GM21381 (cell line): ENCODE results near the gene RXRB.
A peak's percentile ranks its signal among the peaks of the same experiment; 100 is the strongest.

Source experiments
- ATAC-seq: cut with Tn5 transposase; IDR thresholded peaks from one replicate; pipeline ENCODE4 v1.9.1; 2021; ENCODE audit warnings: mild to moderate bottlenecking, moderate library complexity; ENCODE audit not compliant: unreplicated experiment

The RXRB gene

DNA sequence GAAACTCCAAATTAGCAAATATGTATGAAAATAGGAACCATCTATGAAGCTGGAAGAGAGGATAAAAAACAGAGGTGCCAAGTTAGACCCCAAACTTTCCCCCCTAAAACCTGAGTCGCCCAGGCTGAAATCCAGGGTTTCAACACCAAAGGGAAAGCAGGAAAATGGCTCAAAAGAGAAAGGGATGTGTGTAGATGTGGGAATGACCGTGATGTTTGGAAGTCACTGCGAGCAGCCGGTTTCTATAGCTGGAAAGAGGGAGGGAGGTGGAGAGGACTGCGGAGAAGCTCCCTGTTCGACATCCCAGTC, 12.3 kb upstream of the RXRB start:
- no peak for ATAC-seq

DNA sequence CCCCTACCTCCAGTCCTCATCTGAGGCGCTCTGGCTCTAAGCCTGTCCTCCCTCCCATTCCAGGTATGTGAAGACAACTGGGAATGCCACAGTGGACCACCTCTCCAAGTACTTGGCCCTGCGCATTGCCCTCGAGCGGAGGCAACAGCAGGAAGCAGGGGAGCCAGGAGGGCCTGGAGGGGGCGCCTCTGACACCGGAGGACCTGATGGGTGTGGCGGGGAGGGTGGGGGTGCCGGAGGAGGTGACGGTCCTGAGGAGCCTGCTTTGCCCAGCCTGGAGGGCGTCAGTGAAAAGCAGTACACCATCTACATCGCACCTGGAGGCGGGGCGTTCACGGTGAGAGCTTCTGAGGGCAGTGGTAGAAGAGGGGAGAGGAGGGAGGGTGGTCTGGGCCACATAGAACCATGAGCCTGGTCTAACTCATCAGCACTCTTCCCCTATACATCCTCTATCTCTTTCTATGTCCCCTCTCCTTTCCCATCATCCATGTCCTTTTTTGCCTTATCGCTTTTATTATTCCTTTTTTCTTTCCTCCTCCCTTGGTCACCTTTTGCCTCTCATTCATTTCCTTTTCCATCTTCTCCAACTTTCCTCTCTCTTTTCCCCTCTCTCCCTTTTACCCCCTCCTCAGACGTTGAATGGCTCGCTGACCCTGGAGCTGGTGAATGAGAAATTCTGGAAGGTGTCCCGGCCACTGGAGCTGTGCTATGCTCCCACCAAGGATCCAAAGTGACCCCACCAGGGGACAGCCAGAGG, 11.4 kb upstream of the RXRB start:
- ATAC-seq = no peak

DNA sequence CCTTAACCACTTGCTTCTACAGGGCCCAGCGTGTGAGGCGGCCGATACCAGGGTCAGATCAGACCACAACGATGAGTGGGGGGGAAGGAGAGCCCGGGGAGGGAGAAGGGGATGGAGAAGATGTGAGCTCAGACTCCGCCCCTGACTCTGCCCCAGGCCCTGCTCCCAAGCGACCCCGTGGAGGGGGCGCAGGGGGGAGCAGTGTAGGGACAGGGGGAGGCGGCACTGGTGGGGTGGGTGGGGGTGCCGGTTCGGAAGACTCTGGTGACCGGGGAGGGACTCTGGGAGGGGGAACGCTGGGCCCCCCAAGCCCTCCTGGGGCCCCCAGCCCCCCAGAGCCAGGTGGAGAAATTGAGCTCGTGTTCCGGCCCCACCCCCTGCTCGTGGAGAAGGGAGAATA, 10.7 kb upstream of the RXRB start:
- no peak for ATAC-seq

DNA sequence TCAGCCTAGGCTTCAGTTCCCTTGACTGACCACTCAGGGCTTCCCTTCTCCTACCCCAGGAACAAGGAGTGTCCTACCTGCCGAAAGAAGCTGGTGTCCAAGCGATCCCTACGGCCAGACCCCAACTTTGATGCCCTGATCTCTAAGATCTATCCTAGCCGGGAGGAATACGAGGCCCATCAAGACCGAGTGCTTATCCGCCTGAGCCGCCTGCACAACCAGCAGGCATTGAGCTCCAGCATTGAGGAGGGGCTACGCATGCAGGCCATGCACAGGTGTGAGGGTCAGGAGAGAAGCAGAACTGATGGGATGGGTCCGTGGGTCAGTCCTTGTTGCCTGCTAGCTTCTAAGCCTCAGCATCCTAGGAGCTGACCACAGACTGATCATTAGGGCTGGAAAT, 9.4 kb upstream of the RXRB start:
- ATAC-seq = no peak

DNA sequence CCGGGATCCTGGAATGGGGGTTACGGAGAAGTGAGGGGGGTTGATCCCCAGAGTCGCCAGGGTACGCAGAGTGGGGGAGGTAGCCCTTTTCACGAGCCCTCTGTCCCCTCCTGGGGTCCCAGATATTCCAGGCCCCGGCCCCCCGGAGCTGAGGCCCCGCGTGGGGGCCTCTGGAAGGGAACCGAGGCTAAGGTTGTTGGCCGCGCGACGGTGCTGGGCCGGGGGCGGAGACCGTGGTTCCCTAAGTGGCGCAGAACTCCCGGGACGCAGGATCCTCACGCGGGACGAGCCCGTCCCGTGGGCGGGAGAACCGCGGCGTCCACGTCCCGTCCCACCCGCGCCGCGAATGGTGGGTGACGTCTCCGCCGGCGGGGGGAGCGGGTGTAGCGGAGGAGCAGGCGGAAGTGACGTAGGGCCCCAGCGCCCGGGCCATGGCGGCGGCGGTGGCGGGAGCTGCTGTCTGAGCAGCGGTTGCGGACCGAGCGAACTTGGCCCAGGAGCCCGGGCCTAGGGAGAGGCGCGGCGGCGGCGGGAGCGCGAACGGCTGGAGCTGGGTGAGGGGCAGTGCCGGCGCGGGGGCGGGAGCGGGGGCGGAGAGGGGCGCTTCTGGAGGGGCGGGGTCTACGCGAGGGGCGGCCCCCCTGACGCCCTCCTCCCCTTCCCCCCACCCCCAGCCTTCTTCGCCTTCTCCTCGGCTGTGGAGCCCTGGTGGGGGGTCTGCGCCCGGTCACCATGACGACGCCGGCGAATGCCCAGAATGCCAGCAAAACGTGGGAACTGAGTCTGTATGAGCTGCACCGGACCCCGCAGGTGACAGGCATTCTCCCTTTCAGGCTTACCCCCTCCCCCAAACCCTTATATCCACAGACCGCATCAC, 7.9 kb upstream of the RXRB start, which contains the start of gene RING1:
Gene RING1 (plus strand): TSS at position 410 of the 877 bp plus-strand sequence. CDS start 323 bp downstream, at position 733.
- no peak for ATAC-seq

DNA sequence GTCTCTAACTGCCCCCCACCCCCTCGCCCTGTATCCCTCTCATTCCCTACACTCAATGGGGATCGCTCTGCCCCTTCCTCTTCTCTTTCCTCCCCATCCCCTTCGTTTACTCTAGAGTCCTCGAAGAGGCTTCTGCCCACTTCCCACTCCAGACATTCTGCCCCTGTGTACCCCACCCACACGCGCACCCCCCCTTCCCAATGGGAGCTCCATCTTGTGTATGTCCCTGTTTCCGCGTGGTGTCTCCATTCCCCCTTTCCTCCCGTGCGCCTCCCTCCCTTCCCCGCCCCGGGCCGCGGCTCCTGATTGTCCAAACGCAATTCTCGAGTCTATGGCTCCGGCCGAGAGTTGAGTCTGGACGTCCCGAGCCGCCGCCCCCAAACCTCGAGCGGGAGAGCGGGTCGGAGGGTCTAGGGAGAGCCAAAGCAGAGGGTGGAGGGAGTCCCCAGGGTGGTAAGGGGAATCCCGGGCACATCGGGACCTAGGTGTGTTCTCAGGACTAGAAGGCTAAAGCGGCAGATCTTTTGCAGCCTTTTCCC, 7.2 kb upstream of the RXRB start:
- ATAC-seq = no peak

DNA sequence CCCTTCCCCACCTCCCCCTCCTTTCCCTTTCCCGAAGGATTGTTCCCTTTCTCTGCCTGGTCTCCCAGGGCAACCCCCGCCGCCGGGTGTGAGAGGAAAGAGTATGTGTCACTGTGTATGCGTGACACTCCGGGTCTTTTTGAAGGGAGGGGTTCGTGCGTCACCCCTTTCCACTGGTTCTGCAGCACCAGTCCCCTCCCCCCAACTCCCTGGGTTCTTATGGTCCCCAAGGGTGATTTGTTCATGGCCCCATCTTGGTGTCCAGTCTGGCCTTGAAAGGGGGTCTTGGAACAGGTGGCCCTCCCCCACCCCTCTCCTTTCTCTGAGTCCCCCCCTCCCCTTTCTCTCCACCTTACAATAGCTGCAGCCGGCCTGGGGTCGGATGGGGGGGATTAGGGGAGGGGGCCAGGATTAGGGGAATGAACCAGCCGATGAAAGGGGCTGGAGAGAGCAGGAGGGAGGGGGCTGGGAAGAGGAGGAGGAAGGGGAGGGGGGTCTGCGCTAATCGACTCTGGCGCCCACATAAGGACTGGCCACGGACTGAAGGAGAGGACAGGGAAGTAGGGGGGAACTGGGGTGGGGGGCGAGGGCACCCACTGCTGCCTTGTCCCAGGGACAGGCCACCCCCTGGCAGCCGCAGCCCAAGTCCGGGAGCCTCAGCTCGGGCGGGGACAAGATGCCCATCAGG, 6.5 kb upstream of the RXRB start:
- no peak for ATAC-seq

DNA sequence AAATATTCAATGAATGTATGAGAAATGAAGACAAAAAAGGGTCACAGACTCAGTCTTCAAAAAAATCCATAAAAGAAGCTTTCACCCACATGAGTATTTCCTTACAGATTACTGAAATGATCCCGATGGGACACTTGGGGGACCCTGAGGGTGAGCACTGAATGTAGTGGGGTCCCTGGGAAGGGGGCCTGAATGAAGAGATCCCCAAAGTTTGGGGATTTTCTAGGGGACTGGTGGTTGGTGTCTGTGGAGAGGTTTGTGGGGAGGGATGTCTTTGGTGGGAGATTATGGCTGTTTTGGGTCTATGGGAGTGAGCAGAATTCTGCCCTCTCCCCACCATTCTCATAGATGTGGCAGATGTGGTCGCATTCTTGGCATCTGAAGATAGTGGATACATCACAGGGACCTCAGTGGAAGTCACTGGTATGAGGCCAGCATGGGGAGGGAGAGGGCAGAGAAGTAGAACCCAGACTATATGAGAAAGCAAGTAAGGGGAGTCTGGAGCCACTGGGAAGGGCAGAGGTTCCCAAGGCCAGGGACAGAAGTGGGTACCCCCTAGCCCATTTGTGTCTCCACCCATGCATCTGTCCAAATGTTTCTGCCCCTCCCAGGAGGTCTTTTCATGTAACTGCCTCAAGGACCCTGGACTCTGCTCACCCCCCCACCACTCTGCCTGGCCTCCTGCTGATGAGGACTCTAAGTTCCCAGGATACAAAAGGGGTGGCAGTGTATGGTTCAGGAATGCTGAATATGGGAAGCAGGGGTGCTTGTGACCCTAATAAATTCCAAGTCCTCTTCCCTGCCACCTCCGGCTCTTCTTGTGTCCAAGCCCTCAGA, 5.8 kb upstream of the RXRB start:
- no peak for ATAC-seq

DNA sequence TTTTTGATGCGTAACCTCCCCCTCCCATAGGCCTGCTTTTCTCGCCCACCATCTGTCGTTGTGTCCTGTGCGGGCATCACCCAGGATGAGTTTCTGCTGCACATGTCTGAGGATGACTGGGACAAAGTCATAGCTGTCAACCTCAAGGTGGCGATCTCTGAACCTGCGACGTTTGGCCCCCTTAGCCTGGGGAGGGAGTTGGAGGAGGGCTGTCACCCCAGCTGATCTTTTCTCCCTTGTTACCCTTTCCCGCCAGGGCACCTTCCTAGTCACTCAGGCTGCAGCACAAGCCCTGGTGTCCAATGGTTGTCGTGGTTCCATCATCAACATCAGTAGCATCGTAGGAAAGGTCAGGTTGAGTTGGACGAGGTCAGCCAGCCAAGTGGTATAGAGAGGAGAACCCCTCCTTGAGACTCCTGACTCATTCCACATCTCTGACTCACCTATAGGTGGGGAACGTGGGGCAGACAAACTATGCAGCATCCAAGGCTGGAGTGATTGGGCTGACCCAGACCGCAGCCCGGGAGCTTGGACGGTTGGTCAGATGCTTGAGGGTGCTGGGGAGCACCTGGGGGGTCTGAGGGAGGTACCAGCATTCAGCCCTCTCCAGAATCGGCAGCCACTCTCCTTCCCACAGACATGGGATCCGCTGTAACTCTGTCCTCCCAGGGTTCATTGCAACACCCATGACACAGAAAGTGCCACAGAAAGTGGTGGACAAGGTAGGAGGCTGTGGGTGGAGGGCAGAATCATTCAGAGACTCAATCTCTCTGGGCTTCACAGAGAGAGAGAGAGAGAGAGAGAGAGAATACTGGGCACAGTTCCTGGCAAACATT, 4.9 kb upstream of the RXRB start:
- ATAC-seq = no peak

DNA sequence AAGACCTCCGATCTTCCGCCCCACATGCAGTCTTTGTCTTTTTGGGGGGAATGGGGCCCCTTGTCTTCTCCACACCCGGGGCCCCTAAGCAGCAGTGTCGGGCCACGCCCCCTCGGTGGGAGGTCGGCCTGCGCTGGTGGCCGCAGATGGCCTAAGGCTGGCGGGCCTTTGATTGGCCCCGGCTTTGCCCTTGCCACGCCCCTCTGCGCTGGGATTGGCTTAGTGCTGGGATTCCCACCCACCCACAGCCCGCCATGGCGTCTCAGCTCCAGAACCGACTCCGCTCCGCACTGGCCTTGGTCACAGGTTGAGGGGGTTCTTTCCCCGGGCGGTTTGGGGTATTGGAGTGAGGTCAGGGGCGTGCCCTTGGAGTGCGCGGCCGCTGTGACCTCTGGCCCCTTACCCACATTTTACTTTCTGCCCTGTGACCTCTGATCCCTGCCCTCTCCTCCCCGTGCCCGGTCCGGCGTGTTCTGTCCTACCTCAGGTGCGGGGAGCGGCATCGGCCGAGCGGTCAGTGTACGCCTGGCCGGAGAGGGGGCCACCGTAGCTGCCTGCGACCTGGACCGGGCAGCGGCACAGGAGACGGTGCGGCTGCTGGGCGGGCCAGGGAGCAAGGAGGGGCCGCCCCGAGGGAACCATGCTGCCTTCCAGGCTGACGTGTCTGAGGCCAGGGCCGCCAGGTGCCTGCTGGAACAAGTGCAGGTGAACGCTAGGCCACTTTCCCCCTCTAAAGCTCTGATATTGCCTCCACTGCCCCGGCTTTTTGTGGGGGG, 4.1 kb upstream of the RXRB start, which contains the start of gene HSD17B8:
Gene HSD17B8 (plus strand): TSS at position 241 of the 776 bp plus-strand sequence. CDS start 14 bp downstream, at position 255.
- ATAC-seq = peak; percentile 41

DNA sequence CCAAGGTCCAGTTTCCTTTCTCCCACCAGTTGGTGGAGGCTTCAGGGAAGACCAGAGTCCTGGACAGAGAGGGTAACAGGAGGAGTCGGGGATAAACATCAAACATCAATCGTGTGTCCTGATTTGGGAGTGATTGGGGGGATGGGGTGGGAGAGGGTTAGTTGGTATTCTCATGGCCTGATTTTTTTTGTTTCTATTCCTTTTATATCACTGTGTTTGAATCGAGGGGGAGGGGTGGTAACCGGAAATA, 3.6 kb upstream of the RXRB start:
- ATAC-seq = no peak

DNA sequence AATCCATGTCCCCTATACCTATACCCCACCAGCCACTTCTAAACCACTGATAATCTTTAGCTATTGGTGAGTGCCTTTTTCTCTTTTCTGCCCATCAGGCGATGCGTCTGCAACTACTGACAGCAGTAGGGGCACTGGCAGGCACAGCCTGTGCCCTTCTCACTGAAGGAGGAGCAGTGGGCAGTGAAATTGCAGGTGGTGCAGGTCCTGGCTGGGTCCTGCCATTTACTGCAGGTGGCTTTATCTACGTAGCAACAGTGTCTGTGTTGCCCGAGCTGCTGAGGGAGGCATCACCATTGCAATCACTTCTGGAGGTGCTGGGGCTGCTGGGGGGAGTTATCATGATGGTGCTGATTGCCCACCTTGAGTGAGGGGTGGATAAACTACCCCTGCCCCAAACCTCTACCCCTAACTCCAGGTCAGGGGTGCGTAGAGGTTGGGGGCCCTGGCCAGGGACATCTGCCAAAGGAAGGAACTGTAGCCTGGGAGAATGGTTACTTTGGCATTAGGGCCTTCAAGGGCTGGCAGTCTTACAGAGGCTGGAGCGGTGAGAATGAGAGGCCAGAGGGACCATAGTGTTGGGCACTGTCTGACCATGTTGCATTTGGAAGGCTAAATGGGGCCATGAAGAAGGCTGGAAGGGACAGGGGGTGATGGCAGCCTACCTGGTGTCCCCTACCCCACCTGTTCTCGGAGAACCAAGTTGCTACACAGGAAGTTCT, 3.1 kb upstream of the RXRB start:
- no peak for ATAC-seq

DNA sequence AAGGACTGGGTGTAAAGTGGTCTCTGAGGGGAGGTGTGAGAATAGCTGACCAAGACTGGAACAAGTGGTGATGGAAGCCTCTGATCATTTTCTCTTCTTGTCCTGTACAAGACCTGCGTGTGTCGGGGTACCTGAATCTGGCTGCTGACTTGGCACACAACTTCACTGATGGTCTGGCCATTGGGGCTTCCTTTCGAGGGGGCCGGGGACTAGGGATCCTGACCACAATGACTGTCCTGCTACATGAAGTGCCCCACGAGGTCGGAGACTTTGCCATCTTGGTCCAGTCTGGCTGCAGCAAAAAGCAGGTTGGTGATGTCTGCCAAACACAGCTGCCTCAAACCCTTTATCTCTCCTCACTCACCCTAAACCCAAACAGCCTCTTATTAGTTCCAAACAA, 2.3 kb upstream of the RXRB start:
- no peak for ATAC-seq

DNA sequence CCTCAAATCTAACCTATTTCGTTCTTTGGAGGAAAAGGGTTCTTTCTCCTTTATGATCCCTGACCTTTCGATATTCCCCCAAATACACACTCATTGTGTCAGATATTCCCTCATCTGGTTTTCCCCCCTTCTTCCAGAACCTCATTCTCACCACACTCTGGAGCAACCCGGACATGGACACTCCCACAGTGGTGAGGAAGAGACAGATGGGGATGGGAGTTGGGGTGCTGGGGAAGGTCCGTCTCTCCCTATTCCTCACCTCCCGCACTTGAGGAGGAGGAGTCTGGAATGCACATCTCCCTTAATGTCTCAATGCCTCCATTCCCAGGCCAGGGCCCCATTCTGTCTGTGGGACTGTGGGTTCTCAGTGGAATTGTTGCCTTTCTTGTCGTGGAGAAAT, 1.5 kb upstream of the RXRB start:
- ATAC-seq = no peak

DNA sequence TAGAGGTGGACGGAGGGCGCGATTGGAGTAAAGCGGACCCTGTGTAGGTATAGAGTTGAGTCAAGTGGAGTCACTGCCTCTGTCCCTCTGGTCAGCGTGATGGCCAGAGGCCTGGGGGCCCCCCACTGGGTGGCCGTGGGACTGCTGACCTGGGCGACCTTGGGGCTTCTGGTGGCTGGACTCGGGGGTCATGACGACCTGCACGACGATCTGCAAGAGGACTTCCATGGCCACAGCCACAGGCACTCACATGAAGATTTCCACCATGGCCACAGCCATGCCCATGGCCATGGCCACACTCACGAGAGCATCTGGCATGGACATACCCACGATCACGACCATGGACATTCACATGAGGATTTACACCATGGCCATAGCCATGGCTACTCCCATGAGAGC, 681 bp upstream of the RXRB start:
- no peak for ATAC-seq

DNA sequence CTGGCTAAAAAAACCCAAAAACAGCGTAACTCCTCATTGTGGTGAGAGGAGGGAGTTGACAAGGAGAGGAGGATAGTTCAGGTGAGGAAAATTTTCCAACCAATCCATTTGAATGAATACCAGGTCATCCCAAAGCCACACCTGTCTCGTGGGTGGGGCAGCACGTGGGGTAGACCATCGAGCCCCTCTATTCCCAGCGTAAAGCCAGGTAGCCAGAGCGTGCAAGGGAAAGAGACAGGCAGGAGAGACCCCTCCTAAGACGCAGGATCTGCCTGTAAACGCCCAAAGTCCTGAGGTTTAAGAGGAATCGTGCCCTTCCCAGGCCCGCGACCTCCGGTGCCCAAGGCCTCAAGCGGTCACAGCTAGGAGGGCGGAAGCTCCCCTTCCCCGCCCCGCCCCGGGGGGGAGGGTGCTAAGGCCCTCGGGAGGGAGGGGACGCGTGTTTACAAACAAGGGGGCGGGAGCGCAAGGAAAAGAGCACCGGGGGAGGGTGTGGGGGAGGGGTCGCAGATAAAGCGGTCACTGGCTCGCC, 712 bp downstream of the RXRB start:
- ATAC-seq = peak; percentile 21

DNA sequence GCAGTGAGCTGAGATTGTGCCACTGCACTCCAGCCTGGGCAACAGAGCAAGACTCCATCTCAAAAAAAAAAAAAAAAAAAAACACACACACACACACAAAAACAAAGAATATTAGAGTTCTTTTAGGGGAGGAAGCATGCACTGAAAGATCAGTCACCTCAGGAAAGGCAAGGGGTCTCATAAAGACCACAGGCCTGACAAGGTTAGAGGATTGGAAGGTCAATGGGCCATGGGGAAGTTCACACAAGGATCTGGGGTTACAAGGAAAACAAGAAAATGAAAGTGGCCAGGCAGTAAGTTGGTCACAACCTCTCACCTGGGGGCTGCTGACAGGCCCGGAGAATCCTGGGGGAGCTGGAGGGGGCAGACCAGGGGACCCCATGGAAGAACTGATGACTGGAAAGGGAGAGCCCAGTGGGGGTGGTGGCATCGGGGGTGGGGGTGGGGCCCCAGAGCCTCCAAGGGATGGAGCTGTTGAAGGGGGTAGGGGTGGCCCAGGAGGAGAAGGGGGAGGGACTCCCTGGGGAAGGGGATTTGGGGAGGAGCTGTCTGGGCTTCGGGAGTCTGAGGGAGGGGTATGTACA, 1.5 kb downstream of the RXRB start:
- no peak for ATAC-seq
